ENCODE data around the gene RPUSD3. TPM values are rescaled to one million over a fixed set of nuclear protein-coding genes. Genes with fewer than 3 reads are reported as not detected.

Gene RPUSD3
- total RNA-seq, 1 donor from 2014 or later = 85.7 TPM

- Mint-ChIP-seq H3K27ac (no peak overlapping the region), H3K4me1 (peaks cover 6% of the 10 kb centered on the region), H3K36me3 (ENCODE audit: low read depth) (peaks cover 43% of the 10 kb centered on the region), H3K27me3 (no peaks in the 10 kb centered on the region), H3K4me3 (no peak overlapping the region), H3K9me3 (no peaks in the 10 kb centered on the region)
- intact Hi-C loops (cut with micrococcal nuclease) = no loop called here
- DNase-seq = no peak
Observed at GRCh38 chr3:9834520-9835380, 9.1 kb downstream of the RPUSD3 start.

GRCh38 chr3:9833078-9833477 is 10.7 kb downstream of the RPUSD3 start:
- H3K27ac Mint-ChIP-seq = no peak overlapping the region
- no peaks in the 10 kb centered on the region for H3K27me3 Mint-ChIP-seq
- no peaks in the 10 kb centered on the region for H3K9me3 Mint-ChIP-seq
- no peak overlapping the region for H3K4me3 Mint-ChIP-seq
- intact Hi-C loops (cut with micrococcal nuclease) = no loop called here
- peaks cover 41% of the 10 kb centered on the region for H3K36me3 Mint-ChIP-seq (ENCODE audit: low read depth)
- H3K4me1 Mint-ChIP-seq = peaks cover 6% of the 10 kb centered on the region
- DNase-seq = no peak

- DNase-seq = no peak
- Mint-ChIP-seq H3K27ac (no peak overlapping the region), H3K9me3 (no peaks in the 10 kb centered on the region), H3K27me3 (no peaks in the 10 kb centered on the region), H3K4me1 (peaks cover 6% of the 10 kb centered on the region), H3K36me3 (ENCODE audit: low read depth) (peaks cover 36% of the 10 kb centered on the region), H3K4me3 (no peak overlapping the region)
- intact Hi-C loops (cut with micrococcal nuclease) = no loop called here
Observed at GRCh38 chr3:9831253-9831652, 12.6 kb downstream of the RPUSD3 start.

GRCh38 chr3:9828801-9829755 is 14.7 kb downstream of the RPUSD3 start:
- H3K4me3 Mint-ChIP-seq = no peak overlapping the region
- no peaks in the 10 kb centered on the region for H3K27me3 Mint-ChIP-seq
- peaks cover 25% of the 10 kb centered on the region for H3K36me3 Mint-ChIP-seq (ENCODE audit: low read depth)
- H3K9me3 Mint-ChIP-seq = no peaks in the 10 kb centered on the region
- no peak overlapping the region for H3K27ac Mint-ChIP-seq
- intact Hi-C loops (cut with micrococcal nuclease) = no loop called here
- peaks cover 5% of the 10 kb centered on the region for H3K4me1 Mint-ChIP-seq
- DNase-seq = no peak

GRCh38 chr3:9826815-9827573 is 16.8 kb downstream of the RPUSD3 start:
- peak; percentile 82 for DNase-seq
- Mint-ChIP-seq H3K9me3 (no peaks in the 10 kb centered on the region), H3K27me3 (no peaks in the 10 kb centered on the region), H3K27ac (no peak overlapping the region), H3K4me3 (no peak overlapping the region), H3K36me3 (ENCODE audit: low read depth) (peaks cover 14% of the 10 kb centered on the region), H3K4me1 (peaks cover 4% of the 10 kb centered on the region)
- intact Hi-C loops (cut with micrococcal nuclease) = no loop called here

- Mint-ChIP-seq H3K4me3 (no peak overlapping the region), H3K36me3 (ENCODE audit: low read depth) (peaks cover 8% of the 10 kb centered on the region), H3K9me3 (no peaks in the 10 kb centered on the region), H3K4me1 (peaks cover 2% of the 10 kb centered on the region), H3K27ac (no peak overlapping the region), H3K27me3 (no peaks in the 10 kb centered on the region)
- intact Hi-C loops (cut with micrococcal nuclease) = no loop called here
- DNase-seq = no peak
Observed at GRCh38 chr3:9825451-9826040, 18.3 kb downstream of the RPUSD3 start.

GRCh38 chr3:9820946-9821345 is 22.9 kb downstream of the RPUSD3 start:
- Mint-ChIP-seq H3K4me1 (peaks cover 5% of the 10 kb centered on the region), H3K36me3 (ENCODE audit: low read depth) (peaks cover 12% of the 10 kb centered on the region), H3K4me3 (no peak overlapping the region), H3K27me3 (no peaks in the 10 kb centered on the region), H3K27ac (no peak overlapping the region), H3K9me3 (no peaks in the 10 kb centered on the region)
- no peak for DNase-seq
- intact Hi-C loops (cut with micrococcal nuclease) = no loop called here

GRCh38 chr3:9820543-9820942 is 23.3 kb downstream of the RPUSD3 start:
- intact Hi-C loops (cut with micrococcal nuclease) = no loop called here
- H3K27me3 Mint-ChIP-seq = no peaks in the 10 kb centered on the region
- no peak overlapping the region for H3K4me3 Mint-ChIP-seq
- peaks cover 5% of the 10 kb centered on the region for H3K4me1 Mint-ChIP-seq
- no peak for DNase-seq
- H3K9me3 Mint-ChIP-seq = no peaks in the 10 kb centered on the region
- H3K27ac Mint-ChIP-seq = no peak overlapping the region
- peaks cover 13% of the 10 kb centered on the region for H3K36me3 Mint-ChIP-seq (ENCODE audit: low read depth)

GRCh38 chr3:9818666-9819335 is 25.0 kb downstream of the RPUSD3 start:
- Mint-ChIP-seq H3K9me3 (no peaks in the 10 kb centered on the region), H3K27me3 (no peaks in the 10 kb centered on the region), H3K27ac (no peak overlapping the region), H3K4me3 (no peak overlapping the region), H3K36me3 (ENCODE audit: low read depth) (peaks cover 14% of the 10 kb centered on the region), H3K4me1 (peaks cover 5% of the 10 kb centered on the region)
- intact Hi-C loops (cut with micrococcal nuclease) = no loop called here
- no peak for DNase-seq

GRCh38 chr3:9817436-9817835 is 26.4 kb downstream of the RPUSD3 start:
- Mint-ChIP-seq H3K4me1 (peaks cover 5% of the 10 kb centered on the region), H3K36me3 (ENCODE audit: low read depth) (peaks cover 19% of the 10 kb centered on the region), H3K9me3 (no peaks in the 10 kb centered on the region), H3K27ac (no peak overlapping the region), H3K27me3 (no peaks in the 10 kb centered on the region), H3K4me3 (no peak overlapping the region)
- DNase-seq = no peak
- intact Hi-C loops (cut with micrococcal nuclease) = no loop called here

- Mint-ChIP-seq H3K27me3 (no peaks in the 10 kb centered on the region), H3K4me3 (no peak overlapping the region), H3K27ac (no peak overlapping the region), H3K36me3 (ENCODE audit: low read depth) (peaks cover 25% of the 10 kb centered on the region), H3K9me3 (no peaks in the 10 kb centered on the region), H3K4me1 (peaks cover 10% of the 10 kb centered on the region)
- intact Hi-C loops (cut with micrococcal nuclease) = no loop called here
- DNase-seq = no peak
Observed at GRCh38 chr3:9815986-9816385, 27.8 kb downstream of the RPUSD3 start.

GRCh38 chr3:9812870-9813483 is 30.8 kb downstream of the RPUSD3 start:
- intact Hi-C loops (cut with micrococcal nuclease) = no loop called here
- H3K36me3 Mint-ChIP-seq (ENCODE audit: low read depth) = peaks cover 32% of the 10 kb centered on the region
- no peak overlapping the region for H3K4me3 Mint-ChIP-seq
- no peaks in the 10 kb centered on the region for H3K27me3 Mint-ChIP-seq
- H3K27ac Mint-ChIP-seq = peak overlapping the region; percentile 15
- DNase-seq = no peak
- peaks cover 28% of the 10 kb centered on the region for H3K4me1 Mint-ChIP-seq
- no peaks in the 10 kb centered on the region for H3K9me3 Mint-ChIP-seq

Data from activated CD4-positive, alpha-beta T cell treated with anti-CD3 and anti-CD28 coated beads, Interleukin-2, amount 10 ng/mL, durations not matched to agents 24 days and 14 days (primary cell).